GM18868 (cell line): ENCODE results near the gene WRAP53.

Experiments used
- ATAC-seq: cut with Tn5 transposase; IDR thresholded peaks from one replicate; pipeline ENCODE4 v1.9.1; 2021; ENCODE audit warnings: mild to moderate bottlenecking, moderate library complexity; ENCODE audit not compliant: unreplicated experiment

WRAP53 gene

GRCh38 chr17:7707858-7708750 is 19.8 kb downstream of the WRAP53 start:
- ATAC-seq: no peak

GRCh38 chr17:7709031-7709430 is 20.8 kb downstream of the WRAP53 start:
- ATAC-seq: no peak

- ATAC-seq: no peak
These were observed 22.0 kb downstream of the WRAP53 start for GRCh38 chr17:7710301-7710700.

- ATAC-seq: no peak
These were observed 22.9 kb downstream of the WRAP53 start for GRCh38 chr17:7711051-7711755.

- ATAC-seq: no peak
These were observed 24.0 kb downstream of the WRAP53 start for GRCh38 chr17:7712111-7712771.

GRCh38 chr17:7713782-7714181 is 25.5 kb downstream of the WRAP53 start:
- no peak for ATAC-seq

GRCh38 chr17:7714721-7715594 is 26.7 kb downstream of the WRAP53 start:
- ATAC-seq: no peak

GRCh38 chr17:7715936-7716886 is 27.9 kb downstream of the WRAP53 start:
- ATAC-seq: no peak

- ATAC-seq: no peak
These were observed 28.9 kb downstream of the WRAP53 start, which contains the start of gene DNAH2 for GRCh38 chr17:7716901-7717755. Gene DNAH2, plus strand, starts transcription at chr17:7717744. Its CDS starts 1,991 bp downstream, at chr17:7719735.

- no peak for ATAC-seq
These were observed 29.6 kb downstream of the WRAP53 start for GRCh38 chr17:7717756-7718350.

GRCh38 chr17:7719661-7720060 is 31.4 kb downstream of the WRAP53 start:
- ATAC-seq: no peak

- no peak for ATAC-seq
These were observed 31.8 kb downstream of the WRAP53 start for GRCh38 chr17:7720125-7720524.

GRCh38 chr17:7721612-7722011 is 33.3 kb downstream of the WRAP53 start:
- no peak for ATAC-seq

- no peak for ATAC-seq
These were observed 39.6 kb downstream of the WRAP53 start for GRCh38 chr17:7727886-7728285.

GRCh38 chr17:7729816-7730215 is 41.5 kb downstream of the WRAP53 start:
- ATAC-seq: no peak

- ATAC-seq: no peak
These were observed 44.8 kb downstream of the WRAP53 start for GRCh38 chr17:7732981-7733539.

GRCh38 chr17:7737601-7738000 is 49.3 kb downstream of the WRAP53 start:
- no peak for ATAC-seq

- no peak for ATAC-seq
These were observed 51.5 kb downstream of the WRAP53 start for GRCh38 chr17:7739746-7740145.
